Measurements from ENCODE around the gene KIAA0753. TPM values are rescaled to one million over a fixed set of nuclear protein-coding genes. Genes with fewer than 3 reads are reported as not detected.

The KIAA0753 gene
- polyA plus RNA-seq (2012; rRNA removed) = 7.2 and 10.3 TPM in 2 replicates
- 7.4 and 7.5 TPM in 2 replicates for polyA plus RNA-seq (2012; cell fraction: cytosol; rRNA removed)
- polyA plus RNA-seq (2012; cell fraction: nucleus; rRNA removed) = 22.4 and 33.8 TPM in 2 replicates

DNA sequence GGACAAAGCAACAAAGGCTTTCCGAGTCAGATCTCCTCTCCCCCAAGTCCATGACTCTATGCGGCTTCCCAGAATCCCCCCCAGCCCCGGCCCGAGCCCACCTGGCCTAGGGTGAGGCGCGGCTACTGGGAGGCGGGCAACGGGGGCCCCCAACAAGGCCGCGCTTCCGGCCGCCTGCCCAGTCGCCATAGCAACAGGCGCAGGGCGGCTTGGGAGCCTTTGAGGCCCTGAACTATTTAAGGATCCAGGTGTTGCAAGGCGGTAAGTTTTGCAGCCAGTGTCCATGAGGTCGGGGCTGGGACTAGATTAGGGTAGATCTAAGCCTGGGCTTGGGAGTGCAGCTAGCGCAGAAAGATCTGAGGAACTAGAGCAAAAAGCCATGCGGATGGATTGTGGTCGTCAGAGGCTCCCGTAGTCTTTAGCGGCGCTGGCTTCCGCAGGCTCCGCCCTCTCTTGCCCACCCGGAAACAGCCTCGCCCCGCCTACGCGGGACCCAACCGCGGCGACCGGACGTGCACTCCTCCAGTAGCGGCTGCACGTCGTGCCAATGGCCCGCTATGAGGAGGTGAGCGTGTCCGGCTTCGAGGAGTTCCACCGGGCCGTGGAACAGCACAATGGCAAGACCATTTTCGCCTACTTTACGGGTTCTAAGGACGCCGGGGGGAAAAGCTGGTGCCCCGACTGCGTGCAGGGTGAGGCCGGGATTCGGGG lies at the start of gene KIAA0753, which contains the start of gene TXNDC17:
TSS of gene KIAA0753 (minus strand) at position 176 of the 711 bp plus-strand sequence. CDS start 5,608 bp downstream, outside the sequence.
TSS of gene TXNDC17 (plus strand) at position 525 of the 711 bp plus-strand sequence. CDS start at position 548, 23 bp downstream.
- H3K36me3 ChIP-seq (replicated peaks in 1 of 2; ENCODE audit: control insufficient read depth in 1 of 2, insufficient read depth in 2 of 2, low read length in 1 of 2) = peaks cover 32 to 37% of the 10 kb centered on the region in 2 experiments
- peaks cover 62% of the 10 kb centered on the region for H3K79me2 ChIP-seq (ENCODE audit: insufficient read depth)
- peak within 1 kb of the TSS; percentile 89 to 93 for H3K4me3 ChIP-seq (ENCODE audit: low read depth in 2 of 2, low read length in 1 of 2)
- POLR2A ChIA-PET = no interaction called here
- H3K4me2 ChIP-seq = peak within 1 kb of the TSS; percentile 87
- H2AFZ ChIP-seq (ENCODE audit: low read depth) = peak within 1 kb of the TSS; percentile 94
- H3K9ac ChIP-seq = peak within 1 kb of the TSS; percentile 87
- H4K20me1 ChIP-seq (ENCODE audit: insufficient read depth) = peaks cover 3% of the 10 kb centered on the region; the same call in 1 of the 2 replicates
- no peaks in the 10 kb centered on the region for H3K9me3 ChIP-seq
- CTCF ChIA-PET = interaction anchor here (0.6 to 2.0 kb wide), 4 partner anchors 9 to 170 kb away, joined by 3 to 4 read pairs (median 4); partner anchors contain the start of genes C17orf100 and MED31
- H3F3A ChIP-seq (replicated peaks; ENCODE audit: insufficient read depth) = peaks cover 26% of the 10 kb centered on the region
- H3K4me1 ChIP-seq (ENCODE audit: control insufficient read depth in 1 of 2, insufficient read depth in 2 of 2, low read depth in 1 of 2, low read length in 1 of 2) = peaks cover 9 to 14% of the 10 kb centered on the region in 2 experiments; a peak in 2 of 4 replicates
- peak; percentile 91 for DNase-seq
- H3K9me2 ChIP-seq = no peaks in the 10 kb centered on the region
- WGBS (ENCODE audit: low lambda C conversion rate) = 1% methylated on average over 27 of the region's 52 CpGs
- H3K27ac ChIP-seq (ENCODE audit: low read depth in 2 of 2, low read length in 1 of 2) = peak within 1 kb of the TSS; percentile 90 to 100
- H3K27me3 ChIP-seq (ENCODE audit: insufficient read depth) = no peaks in the 10 kb centered on the region
- TF ChIP-seq ELF1 (IDR thresholded peaks at IDR 0.05) (peak; percentile 96), RFX5 (IDR thresholded peaks at IDR 0.05; ENCODE audit: low read length) (0 out of 2 replicates have a peak, but pooled peaks have one; percentile 40), MXI1 (IDR thresholded peaks at IDR 0.05; ENCODE audit: low read depth, low read length) (peak; percentile 90), NRF1 (IDR thresholded peaks at IDR 0.05; ENCODE audit: low read depth, low read length) (peak; percentile 16; the same call in 1 of the 2 replicates), TEAD4 (IDR thresholded peaks at IDR 0.05; ENCODE audit: borderline replicate concordance, insufficient read depth) (no peak), TAF1 (IDR thresholded peaks at IDR 0.05; ENCODE audit: borderline replicate concordance, low read depth, low read length) (peak; percentile 83), SIN3A (IDR thresholded peaks at IDR 0.05; ENCODE audit: borderline replicate concordance, low read depth, low read length) (peak; percentile 57), EP300 (IDR thresholded peaks at IDR 0.05; ENCODE audit: borderline replicate concordance in 1 of 2, low read depth in 1 of 2, low read length in 1 of 2) (no peak), MEF2A (IDR thresholded peaks at IDR 0.05; ENCODE audit: borderline replicate concordance, low read depth) (no peak), FOSL2 (IDR thresholded peaks at IDR 0.05; ENCODE audit: borderline replicate concordance, low read depth) (no peak), FOXJ3 (CRISPR knock-in tag; IDR thresholded peaks at IDR 0.05) (no peak), RCOR1 (IDR thresholded peaks at IDR 0.05; ENCODE audit: low read length) (no peak), NFIC (IDR thresholded peaks at IDR 0.05; ENCODE audit: borderline replicate concordance) (no peak), POLR2AphosphoS5 (IDR thresholded peaks at IDR 0.05; ENCODE audit: low read depth, low read length) (peak; percentile 95), CHD2 (IDR thresholded peaks at IDR 0.05; ENCODE audit: low read length, partially characterized antibody) (no peak), JUND (IDR thresholded peaks at IDR 0.05) (no peak), GATA2 (CRISPR knock-in tag; IDR thresholded peaks at IDR 0.05) (no peak), RXRA (IDR thresholded peaks at IDR 0.05; ENCODE audit: borderline replicate concordance, low read depth) (no peak), FOXM1 (IDR thresholded peaks at IDR 0.05; ENCODE audit: low read depth) (0 out of 2 replicates have a peak, but pooled peaks have one; percentile 10), YY1 (IDR thresholded peaks at IDR 0.05; ENCODE audit: low read depth) (no peak), RAD21 (IDR thresholded peaks at IDR 0.05; ENCODE audit: low read length) (no peak)
- TF ChIP-seq, protein P1, sequence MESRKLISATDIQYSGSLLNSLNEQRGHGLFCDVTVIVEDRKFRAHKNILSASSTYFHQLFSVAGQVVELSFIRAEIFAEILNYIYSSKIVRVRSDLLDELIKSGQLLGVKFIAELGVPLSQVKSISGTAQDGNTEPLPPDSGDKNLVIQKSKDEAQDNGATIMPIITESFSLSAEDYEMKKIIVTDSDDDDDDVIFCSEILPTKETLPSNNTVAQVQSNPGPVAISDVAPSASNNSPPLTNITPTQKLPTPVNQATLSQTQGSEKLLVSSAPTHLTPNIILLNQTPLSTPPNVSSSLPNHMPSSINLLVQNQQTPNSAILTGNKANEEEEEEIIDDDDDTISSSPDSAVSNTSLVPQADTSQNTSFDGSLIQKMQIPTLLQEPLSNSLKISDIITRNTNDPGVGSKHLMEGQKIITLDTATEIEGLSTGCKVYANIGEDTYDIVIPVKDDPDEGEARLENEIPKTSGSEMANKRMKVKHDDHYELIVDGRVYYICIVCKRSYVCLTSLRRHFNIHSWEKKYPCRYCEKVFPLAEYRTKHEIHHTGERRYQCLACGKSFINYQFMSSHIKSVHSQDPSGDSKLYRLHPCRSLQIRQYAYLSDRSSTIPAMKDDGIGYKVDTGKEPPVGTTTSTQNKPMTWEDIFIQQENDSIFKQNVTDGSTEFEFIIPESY (IDR thresholded peaks at IDR 0.05; ENCODE audit: borderline replicate concordance, low read depth) = 0 out of 2 replicates have a peak, but pooled peaks have one; percentile 14
- TF ChIP-seq, protein P2, sequence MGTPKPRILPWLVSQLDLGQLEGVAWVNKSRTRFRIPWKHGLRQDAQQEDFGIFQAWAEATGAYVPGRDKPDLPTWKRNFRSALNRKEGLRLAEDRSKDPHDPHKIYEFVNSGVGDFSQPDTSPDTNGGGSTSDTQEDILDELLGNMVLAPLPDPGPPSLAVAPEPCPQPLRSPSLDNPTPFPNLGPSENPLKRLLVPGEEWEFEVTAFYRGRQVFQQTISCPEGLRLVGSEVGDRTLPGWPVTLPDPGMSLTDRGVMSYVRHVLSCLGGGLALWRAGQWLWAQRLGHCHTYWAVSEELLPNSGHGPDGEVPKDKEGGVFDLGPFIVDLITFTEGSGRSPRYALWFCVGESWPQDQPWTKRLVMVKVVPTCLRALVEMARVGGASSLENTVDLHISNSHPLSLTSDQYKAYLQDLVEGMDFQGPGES (IDR thresholded peaks at IDR 0.05; ENCODE audit: low read depth, low read length) = no peak
- TF ChIP-seq, protein P3, sequence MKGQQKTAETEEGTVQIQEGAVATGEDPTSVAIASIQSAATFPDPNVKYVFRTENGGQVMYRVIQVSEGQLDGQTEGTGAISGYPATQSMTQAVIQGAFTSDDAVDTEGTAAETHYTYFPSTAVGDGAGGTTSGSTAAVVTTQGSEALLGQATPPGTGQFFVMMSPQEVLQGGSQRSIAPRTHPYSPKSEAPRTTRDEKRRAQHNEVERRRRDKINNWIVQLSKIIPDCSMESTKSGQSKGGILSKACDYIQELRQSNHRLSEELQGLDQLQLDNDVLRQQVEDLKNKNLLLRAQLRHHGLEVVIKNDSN (IDR thresholded peaks at IDR 0.05; ENCODE audit: borderline replicate concordance, low read depth) = no peak
- TF ChIP-seq, protein P4, sequence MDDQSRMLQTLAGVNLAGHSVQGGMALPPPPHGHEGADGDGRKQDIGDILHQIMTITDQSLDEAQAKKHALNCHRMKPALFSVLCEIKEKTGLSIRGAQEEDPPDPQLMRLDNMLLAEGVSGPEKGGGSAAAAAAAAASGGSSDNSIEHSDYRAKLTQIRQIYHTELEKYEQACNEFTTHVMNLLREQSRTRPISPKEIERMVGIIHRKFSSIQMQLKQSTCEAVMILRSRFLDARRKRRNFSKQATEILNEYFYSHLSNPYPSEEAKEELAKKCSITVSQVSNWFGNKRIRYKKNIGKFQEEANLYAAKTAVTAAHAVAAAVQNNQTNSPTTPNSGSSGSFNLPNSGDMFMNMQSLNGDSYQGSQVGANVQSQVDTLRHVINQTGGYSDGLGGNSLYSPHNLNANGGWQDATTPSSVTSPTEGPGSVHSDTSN (IDR thresholded peaks at IDR 0.05) = no peak
- TF ChIP-seq, protein P5, sequence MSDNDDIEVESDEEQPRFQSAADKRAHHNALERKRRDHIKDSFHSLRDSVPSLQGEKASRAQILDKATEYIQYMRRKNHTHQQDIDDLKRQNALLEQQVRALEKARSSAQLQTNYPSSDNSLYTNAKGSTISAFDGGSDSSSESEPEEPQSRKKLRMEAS (IDR thresholded peaks at IDR 0.05; ENCODE audit: low read depth) = peak; percentile 73
- TF ChIP-seq, protein P6, sequence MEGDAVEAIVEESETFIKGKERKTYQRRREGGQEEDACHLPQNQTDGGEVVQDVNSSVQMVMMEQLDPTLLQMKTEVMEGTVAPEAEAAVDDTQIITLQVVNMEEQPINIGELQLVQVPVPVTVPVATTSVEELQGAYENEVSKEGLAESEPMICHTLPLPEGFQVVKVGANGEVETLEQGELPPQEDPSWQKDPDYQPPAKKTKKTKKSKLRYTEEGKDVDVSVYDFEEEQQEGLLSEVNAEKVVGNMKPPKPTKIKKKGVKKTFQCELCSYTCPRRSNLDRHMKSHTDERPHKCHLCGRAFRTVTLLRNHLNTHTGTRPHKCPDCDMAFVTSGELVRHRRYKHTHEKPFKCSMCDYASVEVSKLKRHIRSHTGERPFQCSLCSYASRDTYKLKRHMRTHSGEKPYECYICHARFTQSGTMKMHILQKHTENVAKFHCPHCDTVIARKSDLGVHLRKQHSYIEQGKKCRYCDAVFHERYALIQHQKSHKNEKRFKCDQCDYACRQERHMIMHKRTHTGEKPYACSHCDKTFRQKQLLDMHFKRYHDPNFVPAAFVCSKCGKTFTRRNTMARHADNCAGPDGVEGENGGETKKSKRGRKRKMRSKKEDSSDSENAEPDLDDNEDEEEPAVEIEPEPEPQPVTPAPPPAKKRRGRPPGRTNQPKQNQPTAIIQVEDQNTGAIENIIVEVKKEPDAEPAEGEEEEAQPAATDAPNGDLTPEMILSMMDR (IDR thresholded peaks at IDR 0.05) = no peak

Data from SK-N-SH (cell line).